ENCODE data around the gene NCAM2.

NCAM2 gene

DNA sequence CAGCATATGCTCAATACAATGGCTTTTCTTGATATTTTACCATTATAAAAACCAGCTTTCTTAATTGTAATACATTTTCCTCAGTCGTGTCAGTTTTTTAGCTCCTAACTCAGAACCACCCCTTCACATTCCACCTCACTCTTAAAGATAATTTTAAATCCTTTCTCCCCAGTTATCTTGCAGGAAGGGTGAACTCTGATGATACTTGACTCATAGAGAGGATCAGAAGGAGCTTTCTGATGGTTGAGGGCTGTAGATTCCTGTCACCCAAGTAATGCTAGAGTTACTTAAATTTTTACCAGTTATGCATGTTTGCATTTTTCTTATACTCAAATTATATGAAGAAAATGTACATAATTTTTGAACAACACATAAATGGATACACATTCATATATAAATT, 233.7 kb downstream of the NCAM2 start:
- DNase-seq: no peak

DNA sequence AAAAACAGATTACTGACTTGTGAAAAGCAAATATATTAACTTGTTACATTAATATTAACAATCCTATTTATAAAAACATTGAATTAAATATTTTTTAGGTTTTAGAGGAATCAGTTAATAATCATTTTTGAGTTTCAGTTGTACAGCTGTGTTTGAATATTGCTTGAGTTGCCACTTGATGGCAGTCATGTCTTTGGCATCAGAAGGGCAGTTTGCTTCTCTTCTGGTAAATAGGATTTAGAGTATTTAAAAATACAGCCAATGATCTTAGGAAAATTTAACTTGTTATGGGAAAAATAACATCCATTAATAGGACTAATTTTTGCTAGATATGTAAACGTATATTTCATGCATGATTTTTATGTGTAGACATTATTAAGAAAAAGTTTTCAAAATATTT, 234.1 kb downstream of the NCAM2 start:
- DNase-seq: no peak

DNA sequence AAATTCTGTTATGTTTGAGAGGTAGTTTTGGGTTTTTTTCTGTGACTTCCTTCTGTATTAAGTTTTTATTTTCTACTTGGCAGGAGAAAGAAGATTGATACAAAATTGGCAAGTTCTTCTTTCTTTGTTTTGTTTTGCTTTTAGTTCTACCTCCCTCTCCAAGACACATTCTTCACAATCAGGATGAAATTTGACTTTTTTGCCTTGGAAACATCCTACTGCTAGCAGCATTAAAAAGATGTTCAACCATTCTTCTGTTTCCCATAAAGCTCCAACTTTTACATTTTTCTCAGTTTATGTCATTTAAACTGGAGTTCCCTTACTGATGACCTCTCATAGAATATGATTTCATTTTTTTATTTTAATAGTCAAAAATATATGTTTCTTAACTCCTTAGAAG, 234.8 kb downstream of the NCAM2 start:
- DNase-seq: no peak

DNA sequence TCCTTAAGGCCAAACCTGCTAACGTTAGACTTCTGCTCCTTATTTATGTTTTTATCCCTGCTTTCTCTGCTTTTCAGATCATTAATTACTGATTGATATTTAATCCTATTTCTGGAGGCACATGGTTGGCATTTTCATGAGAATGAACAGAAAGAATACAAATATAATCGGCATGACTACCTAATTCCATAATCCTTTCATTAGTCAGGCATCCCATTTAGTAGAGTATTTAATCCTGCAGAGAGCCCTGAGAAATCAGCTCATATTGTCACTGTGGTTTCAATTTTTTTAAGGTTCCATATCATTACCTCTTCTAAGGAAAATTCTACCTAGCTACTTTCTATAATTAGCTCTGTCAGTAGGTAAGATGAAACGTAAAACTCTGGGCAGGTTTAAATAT, 238.8 kb downstream of the NCAM2 start:
- DNase-seq: no peak

DNA sequence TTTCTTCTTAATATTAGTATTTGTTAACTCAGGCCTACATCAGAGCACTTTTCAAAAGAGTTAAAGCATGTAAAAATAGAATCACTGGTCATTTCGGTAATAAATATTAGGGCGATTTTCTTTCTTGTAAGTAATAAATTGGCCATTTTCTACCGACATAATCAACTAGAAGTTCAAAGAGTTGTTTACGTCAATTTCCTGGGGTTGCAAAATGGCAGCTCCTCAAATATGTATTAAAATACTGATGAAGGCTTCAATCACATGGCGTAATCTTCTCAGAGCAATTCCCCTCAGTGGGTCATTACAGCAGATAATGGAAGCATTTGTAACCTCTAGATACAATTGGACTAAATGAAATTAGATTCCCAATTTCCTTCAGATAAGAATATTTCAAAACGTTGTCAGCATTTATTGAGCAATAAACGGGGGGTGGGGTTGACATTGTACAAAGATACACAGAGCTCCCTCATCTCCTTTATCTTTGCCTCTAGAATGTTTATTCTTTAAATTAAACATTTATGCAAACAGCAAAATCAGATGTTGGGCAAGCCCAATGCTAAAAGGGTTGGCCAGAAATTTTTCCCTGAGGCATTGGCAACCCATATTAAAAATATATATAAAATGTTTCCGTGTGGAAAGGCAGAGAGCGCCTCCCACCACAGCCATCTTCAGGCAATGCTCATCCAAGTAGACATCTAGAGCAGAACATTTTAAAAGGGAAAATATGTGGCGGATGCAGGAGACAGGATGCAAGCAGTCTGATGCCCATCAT, 240.6 kb downstream of the NCAM2 start:
- no peak for DNase-seq

DNA sequence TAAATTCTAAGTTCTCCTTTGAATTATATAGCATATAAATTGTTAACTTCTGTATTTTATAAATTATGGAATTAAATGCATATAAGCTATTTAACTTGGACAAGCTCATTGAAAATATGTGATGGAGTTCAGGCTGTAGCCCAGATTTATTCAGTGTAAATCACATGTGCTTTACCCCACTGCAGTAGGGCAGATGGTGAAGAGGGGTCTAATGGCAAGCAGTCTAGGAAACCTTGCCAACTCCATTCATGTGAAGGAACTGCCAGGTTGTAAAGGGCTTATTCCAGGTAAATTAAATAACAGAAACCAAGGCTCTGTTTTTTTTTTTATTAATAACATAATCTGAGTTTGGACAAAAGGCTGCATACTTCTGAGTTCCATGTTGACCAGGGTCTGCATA, 243.2 kb downstream of the NCAM2 start:
- DNase-seq: no peak

DNA sequence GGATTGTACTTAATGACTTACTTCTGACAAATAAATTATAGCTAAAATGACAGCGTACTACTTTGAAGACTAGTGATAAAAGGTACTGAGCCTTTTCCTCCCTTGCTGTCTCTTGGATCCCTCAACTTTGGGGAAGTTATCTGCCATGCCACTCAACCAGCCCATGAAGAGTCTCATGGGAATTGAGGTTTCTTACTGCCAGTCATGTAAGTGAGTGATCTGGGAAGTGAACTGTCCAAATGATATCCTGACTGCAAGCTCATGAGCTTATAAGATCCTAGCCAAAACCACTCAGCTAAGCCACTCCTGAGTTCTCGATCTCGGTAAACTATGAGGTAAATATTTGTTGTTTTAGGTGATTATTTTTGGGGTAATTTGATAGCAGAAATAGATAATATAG, 247.8 kb downstream of the NCAM2 start:
- DNase-seq: no peak

DNA sequence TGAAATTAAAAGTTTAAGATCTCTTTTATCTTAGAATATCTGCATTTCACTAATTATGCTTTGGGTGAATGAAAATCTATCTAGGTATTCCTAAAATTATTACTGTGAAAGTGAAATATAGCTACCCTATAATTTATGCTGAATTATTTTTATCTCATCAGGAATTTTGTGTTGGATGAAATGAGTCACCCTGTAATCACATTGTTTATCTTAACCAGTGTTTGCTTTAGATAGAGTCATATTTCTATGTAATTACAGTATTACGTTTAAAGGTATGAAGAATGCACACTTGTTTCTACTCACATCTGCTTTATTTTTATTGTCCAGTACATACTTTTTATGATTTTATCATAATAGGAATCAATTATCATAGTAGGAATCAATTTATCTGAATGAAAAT, 249.2 kb downstream of the NCAM2 start:
- DNase-seq: no peak

DNA sequence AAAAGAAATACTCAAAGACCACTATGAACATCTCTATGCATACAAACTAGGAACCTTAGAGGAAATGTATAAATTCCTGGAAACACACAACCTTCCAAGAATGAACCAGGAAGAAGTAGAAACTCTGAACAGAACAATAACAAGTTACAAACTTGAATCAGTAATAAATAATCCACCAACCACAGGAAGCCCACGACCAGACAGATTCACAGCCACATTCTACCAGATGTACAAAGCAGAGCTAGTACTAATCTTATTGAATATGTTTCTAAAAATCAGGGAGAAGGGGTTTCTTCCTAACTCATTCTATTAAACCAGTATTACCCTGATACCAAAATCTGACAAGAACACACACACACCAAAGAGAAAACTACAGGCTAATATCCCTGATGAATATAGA, 263.8 kb downstream of the NCAM2 start:
- DNase-seq: no peak

DNA sequence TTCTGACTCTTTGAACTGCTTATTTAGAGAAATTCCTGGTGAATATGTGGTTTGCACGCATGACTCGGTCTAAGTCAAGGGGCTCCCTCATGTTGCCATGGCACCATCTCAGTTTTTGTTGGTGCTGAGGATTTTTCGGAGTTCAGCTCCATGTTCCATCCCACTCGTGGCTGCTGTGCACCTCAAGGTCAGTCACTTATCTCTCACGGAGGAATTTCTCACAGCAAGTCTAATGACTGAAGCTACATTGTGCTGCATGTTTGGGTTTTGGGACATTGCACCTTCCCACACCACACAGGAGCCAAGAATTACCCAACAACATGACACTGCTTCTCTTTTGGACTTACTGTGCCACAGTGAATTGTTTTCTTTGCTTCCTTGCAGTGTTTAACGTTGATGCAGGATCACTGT, 269.9 kb downstream of the NCAM2 start:
- no peak for DNase-seq

DNA sequence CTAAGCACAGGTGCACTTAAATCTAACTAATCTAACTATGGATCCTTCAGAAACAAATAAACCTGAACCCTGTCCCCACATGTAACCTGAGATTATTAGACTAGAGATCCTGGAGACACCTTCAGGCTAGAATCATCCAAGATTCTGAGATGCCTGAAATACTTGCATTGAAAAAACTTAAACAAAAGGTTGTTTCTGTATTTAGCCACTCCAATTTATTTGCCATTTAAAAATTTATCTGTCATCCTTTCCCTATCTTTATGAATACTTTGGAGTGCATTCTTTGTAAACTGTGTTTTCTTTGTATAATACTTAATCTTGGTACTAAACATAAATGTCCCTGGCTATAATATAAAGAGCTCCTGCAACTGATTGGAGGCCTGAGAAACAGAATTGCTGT, 270.7 kb downstream of the NCAM2 start:
- DNase-seq: no peak

DNA sequence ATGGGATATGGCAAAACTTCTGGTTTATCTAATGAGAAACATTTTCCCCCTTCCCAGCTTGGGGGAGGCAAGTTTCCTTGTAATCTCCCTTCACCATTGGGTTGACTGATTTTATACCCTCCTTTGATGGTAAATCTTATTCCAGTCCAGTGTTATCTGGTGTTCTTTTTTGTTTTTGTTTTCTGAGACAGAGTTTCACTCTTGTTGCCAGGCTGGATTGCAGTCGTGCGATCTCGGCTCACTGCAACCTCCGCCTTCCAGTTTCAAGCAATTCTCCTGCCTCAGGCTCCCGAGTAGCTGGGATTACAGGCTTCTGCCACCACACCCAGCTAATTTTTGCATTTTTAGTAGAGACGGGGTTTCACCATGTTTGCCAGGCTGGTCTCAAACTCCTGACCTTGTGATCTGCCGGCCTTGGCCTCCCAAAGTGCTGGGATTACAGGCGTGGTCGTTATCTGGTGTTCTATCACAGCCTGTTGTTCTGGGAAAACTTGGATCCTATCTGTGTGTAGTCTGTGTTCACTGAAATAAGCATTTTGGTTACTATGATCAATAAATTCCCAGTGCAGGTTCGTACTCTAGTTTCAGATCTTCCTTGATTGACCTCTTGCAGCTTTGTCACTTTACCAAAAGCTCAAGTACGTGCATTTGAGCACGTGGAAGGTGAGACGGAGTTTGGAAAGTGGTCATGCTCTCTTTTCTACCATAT, 281.1 kb downstream of the NCAM2 start:
- DNase-seq: no peak

DNA sequence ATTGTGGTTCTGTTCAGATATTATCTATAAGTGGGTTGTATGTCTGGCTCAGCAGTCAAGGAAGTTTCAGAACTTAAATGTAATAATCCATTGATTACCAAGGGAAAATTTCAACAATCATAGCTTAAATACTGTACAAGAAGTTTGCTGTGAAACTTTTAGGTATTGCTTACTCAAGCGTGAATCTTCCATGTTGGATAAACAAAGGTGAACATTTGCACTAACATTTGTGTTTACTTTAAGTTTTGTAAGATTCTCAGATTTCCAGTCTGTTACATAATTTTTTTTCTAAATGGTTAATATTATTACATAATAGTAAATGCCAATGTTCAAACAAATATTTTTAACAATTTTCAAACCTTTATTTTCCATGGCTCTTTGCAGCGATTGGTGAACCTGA, 285.6 kb downstream of the NCAM2 start:
- DNase-seq: no peak

DNA sequence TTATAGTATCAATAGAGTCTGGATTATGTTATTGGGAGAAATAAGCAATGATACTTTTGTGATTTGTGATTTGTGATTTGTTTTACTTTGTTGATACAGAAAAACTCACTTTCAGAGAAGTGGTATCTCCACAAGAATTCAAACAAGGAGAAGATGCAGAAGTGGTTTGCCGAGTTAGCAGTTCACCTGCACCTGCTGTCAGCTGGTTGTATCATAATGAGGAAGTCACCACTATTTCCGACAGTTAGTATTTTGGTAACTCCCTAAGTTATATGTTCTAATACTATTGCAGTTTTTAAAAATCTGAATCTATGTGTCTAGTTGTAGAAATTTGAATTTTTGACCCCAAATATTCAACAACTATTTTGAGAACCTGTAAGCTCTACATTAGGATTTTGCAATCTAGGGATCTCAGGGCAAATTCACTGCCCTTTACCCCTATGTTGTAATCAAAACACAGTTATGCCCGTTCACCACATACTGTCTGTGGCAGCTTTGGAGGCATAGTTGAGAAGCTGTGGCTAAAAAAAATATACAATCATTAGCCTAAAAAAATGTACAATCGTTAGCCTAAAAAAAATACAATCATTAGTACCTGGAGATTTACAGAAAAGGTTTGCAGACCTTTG, 288.1 kb downstream of the NCAM2 start:
- DNase-seq: no peak

DNA sequence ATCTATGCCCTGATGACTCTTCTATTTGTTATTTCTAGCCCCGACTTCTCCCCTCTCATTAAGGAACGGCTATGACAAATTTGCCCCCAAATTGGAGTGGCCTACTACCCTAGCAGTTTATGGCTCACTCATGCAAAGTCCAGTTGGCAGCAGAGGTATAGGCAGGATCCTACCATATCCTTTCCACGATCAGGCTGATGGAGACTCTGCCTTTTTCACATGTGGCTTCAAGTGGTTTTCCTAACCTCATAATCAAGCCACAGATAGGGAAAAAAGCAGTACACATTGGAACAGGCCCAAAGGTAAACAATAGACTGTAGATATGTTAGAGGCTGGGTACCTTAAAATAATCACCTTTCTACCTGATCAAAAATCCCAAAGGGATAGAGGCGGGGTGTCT, 292.5 kb downstream of the NCAM2 start:
- no peak for DNase-seq

DNA sequence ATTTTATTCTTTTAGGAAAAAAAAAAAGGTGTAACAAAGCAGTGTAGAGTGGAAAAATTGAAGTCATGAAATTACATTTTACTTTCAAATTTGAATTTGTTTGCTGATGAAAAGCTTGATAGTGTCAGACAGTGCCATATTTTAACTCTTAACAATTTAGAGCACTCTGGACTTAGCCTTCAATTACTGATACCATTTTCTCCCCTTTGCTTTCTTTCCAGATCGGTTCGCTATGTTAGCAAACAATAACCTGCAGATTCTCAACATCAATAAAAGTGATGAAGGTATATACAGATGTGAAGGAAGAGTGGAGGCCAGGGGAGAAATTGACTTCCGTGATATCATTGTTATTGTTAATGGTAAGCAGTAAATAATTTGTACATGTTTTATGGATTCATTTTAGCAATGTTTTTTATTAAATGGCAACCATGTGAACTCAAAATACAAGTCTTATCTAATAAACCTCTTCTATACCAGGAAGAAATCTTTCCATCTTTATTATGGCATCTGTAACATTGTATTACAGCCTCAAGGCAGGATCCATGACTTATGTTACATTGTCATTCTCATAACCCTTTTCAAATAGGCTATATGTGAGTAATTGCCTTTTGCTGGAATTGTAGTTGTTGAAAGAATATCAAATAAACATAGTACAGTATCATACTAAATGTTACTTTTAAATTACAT, 293.8 kb downstream of the NCAM2 start:
- no peak for DNase-seq

DNA sequence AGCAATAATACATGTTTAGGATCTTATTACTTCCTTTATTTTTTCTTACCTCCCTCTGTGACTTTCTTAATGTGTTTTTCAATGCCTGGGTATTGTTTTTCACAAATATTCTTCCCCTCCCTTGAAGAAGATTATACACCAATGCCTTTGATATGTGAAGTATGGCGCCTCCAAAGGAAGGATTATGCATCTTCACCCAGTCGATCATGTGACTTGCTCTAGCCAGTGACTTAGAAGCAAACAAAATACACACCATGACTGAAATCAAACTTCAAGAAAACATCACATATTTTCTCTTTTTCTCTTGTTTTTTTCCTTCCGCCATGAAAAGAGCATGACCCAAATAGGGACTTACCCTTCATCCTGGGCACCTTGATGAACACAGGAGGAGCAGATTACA, 297.1 kb downstream of the NCAM2 start:
- no peak for DNase-seq

DNA sequence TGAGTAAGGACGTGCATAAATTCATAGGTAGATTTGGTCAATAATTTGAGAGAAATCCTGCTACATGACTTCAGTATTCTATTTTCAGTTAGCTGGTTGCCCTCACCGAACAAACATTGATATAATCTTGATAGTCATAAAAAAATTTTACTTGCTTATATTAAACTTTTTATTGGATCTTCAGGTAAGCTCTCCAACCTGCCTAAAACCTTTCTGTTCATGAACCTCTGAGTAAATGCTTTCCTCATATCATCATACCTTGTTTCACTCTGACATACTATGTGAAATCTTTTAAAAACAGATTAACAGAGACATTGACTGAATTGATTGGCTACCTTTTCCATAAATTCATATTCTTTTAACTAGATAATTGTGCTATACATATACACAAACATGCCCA, 299.0 kb downstream of the NCAM2 start:
- no peak for DNase-seq

DNA sequence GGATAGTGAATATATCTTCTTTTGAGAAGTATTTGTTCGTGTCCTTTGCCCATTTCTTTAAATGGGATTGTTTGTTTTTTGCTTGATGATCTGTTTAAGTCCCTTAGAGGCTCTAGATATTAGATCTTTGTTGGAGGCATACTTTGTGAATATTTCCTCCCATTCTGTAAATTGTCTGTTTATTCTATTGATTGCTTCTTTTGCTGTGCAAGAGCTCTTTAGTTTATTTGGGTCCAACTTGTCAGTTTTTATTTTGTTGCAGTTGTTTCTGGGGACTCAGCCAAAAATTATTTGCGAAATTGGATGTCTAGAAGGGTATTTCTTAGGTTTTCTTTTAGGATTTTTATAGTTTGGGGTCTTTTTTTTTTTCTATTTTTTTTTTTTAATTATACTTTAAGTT, 302.8 kb downstream of the NCAM2 start:
- no peak for DNase-seq

DNA sequence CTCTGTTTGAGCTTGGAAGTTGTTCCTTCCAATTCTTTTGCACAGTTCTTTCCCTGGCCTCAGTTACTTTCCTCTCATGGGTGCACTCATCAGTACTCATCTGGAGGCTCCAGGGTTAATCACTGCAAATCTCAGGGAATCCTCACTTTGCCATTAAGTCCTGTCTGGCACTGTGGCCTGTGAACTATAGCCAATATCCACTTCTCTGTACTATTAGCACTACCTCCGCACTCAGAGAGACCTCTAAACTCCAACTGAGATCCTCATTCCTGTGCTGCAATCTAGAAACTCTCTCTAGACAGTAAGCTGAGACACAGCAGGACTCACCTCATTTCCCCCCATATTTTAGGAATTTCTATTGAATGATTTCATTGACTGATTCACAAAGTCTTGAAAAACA, 311.3 kb downstream of the NCAM2 start:
- no peak for DNase-seq

DNA sequence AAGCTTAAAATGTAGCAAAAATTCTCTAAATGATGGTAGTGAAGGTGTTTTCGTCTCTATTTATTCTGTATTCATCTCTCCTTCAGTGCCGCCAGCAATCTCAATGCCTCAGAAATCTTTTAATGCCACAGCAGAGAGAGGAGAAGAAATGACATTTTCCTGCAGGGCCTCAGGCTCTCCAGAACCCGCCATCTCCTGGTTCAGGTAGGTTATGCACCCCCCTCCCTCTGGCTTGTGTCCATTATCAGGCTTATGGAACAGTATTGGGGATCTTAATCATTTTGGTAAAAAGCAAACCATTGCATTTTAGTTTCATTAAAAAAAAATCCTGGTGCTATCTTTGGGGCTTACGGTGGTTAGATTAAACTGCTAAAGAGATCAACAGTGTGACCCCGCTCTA, 326.1 kb downstream of the NCAM2 start:
- no peak for DNase-seq

DNA sequence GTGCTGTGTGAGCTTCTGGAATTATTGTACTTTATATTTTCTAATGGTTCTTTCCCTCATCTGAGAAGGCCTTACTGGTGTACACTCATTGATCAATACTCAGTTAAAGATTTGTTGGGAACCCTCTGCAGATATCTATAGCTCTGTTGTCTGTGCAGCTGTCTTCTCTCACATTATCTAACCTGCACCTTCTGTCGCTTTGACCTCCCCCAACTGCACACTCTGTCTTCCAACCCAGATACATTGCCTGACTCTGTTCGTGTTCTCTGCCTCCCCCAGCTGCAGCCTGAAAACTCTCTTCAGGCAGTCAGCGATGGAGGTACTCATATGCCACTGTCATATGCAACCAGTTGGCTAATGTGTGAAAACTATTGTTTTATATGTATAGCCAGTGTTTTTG, 334.3 kb downstream of the NCAM2 start:
- DNase-seq: no peak

DNA sequence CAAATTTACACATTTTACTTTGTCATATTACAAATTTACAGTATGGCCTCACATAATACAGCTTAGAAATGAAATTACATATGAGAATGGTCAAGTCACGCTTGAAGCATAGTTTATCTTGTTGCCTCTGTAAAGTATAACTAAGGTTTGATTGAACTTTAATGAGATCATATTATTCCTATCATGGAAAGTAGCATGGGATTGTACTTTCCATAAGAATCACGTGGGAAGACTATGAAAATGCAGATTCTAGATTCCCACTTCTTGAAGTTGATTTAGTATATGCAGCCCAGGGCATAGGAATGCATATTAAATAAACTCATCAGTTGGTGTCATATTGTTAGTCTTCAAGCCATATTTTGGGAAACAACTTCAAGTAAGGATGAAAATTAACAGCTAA, 342.8 kb downstream of the NCAM2 start:
- DNase-seq: no peak

DNA sequence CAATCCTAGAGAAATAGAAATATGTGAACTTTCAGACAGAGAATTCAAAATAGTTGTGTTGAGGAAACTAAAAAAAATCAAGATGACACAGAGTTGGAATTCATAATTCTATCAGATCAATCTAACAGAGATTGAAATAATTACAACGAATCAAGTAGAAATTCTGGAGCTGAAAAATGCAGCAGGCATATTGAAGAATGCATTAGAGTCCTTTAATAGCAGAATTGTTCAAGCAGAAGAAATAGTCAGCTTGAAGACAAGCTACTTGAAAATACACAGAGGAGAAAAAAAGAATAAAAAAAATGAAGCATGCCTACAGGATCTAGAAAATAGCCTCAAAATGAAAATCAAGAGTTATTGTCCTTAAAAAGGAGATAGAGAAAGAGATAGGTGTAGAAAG, 347.1 kb downstream of the NCAM2 start:
- DNase-seq: no peak
